ENCODE measurements around the gene MMP15.
"Not testable (repeated sequence)": the region's sequence is repeated elsewhere in the genome, so short reads cannot be mapped to it uniquely, and the experiment has no call there.

Gene MMP15

GRCh38 chr16:58094026-58094425 is 68.5 kb downstream of the MMP15 start:
- H3K4me1 ChIP-seq (ENCODE audit: insufficient read depth, low read length) = no peaks in the 10 kb centered on the region
- DNase-seq (no peak), ATAC-seq (ENCODE audit: insufficient read depth, low read depth) (no peak)
- no peaks in the 10 kb centered on the region for H4K20me1 ChIP-seq (ENCODE audit: insufficient read depth, low read length)
- H3K27me3 ChIP-seq (ENCODE audit: insufficient read depth, low read length, poor library complexity) = no peaks in the 10 kb centered on the region
- no peaks in the 10 kb centered on the region for H3K9me3 ChIP-seq (ENCODE audit: insufficient read depth, low read length, severe bottlenecking)
- no peak overlapping the region for H3K27ac ChIP-seq (ENCODE audit: low read length)
- no peaks in the 10 kb centered on the region for H3K79me2 ChIP-seq (ENCODE audit: insufficient read depth, low read length)
- H3K4me2 ChIP-seq (ENCODE audit: insufficient read depth, low read length) = no peak overlapping the region
- H3K36me3 ChIP-seq (ENCODE audit: insufficient read depth, low read length) = no peaks in the 10 kb centered on the region
- no peak overlapping the region for H3K4me3 ChIP-seq (ENCODE audit: low read depth in 1 of 2, low read length in 2 of 2)
- TF ChIP-seq EZH2 (IDR thresholded peaks at IDR 0.05; ENCODE audit: borderline replicate concordance, low read depth, low read length, severe bottlenecking) = no peak
- TF ChIP-seq, protein P1, sequence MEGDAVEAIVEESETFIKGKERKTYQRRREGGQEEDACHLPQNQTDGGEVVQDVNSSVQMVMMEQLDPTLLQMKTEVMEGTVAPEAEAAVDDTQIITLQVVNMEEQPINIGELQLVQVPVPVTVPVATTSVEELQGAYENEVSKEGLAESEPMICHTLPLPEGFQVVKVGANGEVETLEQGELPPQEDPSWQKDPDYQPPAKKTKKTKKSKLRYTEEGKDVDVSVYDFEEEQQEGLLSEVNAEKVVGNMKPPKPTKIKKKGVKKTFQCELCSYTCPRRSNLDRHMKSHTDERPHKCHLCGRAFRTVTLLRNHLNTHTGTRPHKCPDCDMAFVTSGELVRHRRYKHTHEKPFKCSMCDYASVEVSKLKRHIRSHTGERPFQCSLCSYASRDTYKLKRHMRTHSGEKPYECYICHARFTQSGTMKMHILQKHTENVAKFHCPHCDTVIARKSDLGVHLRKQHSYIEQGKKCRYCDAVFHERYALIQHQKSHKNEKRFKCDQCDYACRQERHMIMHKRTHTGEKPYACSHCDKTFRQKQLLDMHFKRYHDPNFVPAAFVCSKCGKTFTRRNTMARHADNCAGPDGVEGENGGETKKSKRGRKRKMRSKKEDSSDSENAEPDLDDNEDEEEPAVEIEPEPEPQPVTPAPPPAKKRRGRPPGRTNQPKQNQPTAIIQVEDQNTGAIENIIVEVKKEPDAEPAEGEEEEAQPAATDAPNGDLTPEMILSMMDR (IDR thresholded peaks at IDR 0.05; ENCODE audit: borderline replicate concordance, extremely low read depth, low read length, poor library complexity, severe bottlenecking) = no peak
- no peak overlapping the region for H2AFZ ChIP-seq (ENCODE audit: low read depth, low read length)
- H3K9ac ChIP-seq (ENCODE audit: low read depth, low read length) = no peak overlapping the region

GRCh38 chr16:58094791-58095574 is 69.4 kb downstream of the MMP15 start:
- Histone ChIP-seq H3K9ac (ENCODE audit: low read depth, low read length) (no peak overlapping the region), H3K4me1 (ENCODE audit: insufficient read depth, low read length) (no peaks in the 10 kb centered on the region), H3K9me3 (ENCODE audit: insufficient read depth, low read length, severe bottlenecking) (no peaks in the 10 kb centered on the region), H2AFZ (ENCODE audit: low read depth, low read length) (no peak overlapping the region), H3K79me2 (ENCODE audit: insufficient read depth, low read length) (no peaks in the 10 kb centered on the region), H4K20me1 (ENCODE audit: insufficient read depth, low read length) (no peaks in the 10 kb centered on the region), H3K4me3 (ENCODE audit: low read depth in 1 of 2, low read length in 2 of 2) (no peak overlapping the region), H3K27me3 (ENCODE audit: insufficient read depth, low read length, poor library complexity) (no peaks in the 10 kb centered on the region), H3K4me2 (ENCODE audit: insufficient read depth, low read length) (no peak overlapping the region), H3K27ac (ENCODE audit: low read length) (no peak overlapping the region), H3K36me3 (ENCODE audit: insufficient read depth, low read length) (no peaks in the 10 kb centered on the region)
- TF ChIP-seq, protein P1 (IDR thresholded peaks at IDR 0.05; ENCODE audit: borderline replicate concordance, extremely low read depth, low read length, poor library complexity, severe bottlenecking) = no peak
- no peak for TF ChIP-seq EZH2 (IDR thresholded peaks at IDR 0.05; ENCODE audit: borderline replicate concordance, low read depth, low read length, severe bottlenecking)
- peak; percentile 55; the same call in 2 of the 3 replicates for ATAC-seq (ENCODE audit: insufficient read depth, low read depth)
- no peak for DNase-seq

DNA sequence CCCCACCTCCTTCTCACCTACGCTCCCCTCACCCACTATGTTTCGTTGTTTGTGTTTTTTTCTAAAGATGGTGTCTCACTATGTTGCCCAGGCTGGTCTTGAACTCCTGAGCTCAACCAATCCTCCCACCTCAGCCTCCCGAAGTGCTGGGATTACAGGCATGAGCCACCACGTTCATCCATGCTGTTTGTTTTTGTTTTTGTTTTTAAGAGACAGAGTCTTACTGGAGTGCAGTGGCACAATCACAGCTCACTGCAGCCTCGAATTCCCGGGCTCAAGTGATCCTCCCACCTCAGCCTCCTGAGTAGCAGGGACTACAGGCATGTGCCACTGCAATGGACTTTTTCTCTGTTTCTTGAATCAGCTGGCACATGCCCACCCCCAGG is 70.0 kb downstream of the MMP15 start:
- not testable (repeated sequence) for H2AFZ ChIP-seq (ENCODE audit: low read depth, low read length); DNase-seq; H3K4me2 ChIP-seq (ENCODE audit: insufficient read depth, low read length); H3K79me2 ChIP-seq (ENCODE audit: insufficient read depth, low read length); H3K36me3 ChIP-seq (ENCODE audit: insufficient read depth, low read length); ATAC-seq (ENCODE audit: insufficient read depth, low read depth); H3K9ac ChIP-seq (ENCODE audit: low read depth, low read length); H3K4me1 ChIP-seq (ENCODE audit: insufficient read depth, low read length); H4K20me1 ChIP-seq (ENCODE audit: insufficient read depth, low read length); H3K4me3 ChIP-seq (ENCODE audit: low read depth in 1 of 2, low read length in 2 of 2); H3K27me3 ChIP-seq (ENCODE audit: insufficient read depth, low read length, poor library complexity); H3K27ac ChIP-seq (ENCODE audit: low read length); H3K9me3 ChIP-seq (ENCODE audit: insufficient read depth, low read length, severe bottlenecking)

DNA sequence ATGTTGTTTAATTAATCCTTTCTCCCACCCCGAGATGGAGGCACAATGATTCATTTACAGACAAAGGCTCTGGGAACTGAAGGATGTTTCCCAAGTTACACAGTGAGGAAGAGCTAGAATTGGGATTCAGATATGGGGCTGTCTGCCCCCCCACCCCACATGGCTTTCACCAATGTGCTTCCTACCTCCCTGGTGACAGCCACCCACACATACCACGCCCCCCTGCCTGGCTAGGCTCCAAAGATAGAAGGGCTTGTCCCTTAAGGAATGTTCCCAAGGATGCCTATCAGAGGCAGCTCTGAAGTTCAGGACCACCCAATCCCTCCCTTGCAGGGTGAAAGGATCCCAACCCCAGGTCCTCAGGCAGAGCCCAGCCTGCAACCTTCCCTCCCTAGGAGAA is 70.7 kb downstream of the MMP15 start:
- Histone ChIP-seq H3K36me3 (ENCODE audit: insufficient read depth, low read length) (no peaks in the 10 kb centered on the region), H2AFZ (ENCODE audit: low read depth, low read length) (no peak overlapping the region), H3K27me3 (ENCODE audit: insufficient read depth, low read length, poor library complexity) (no peaks in the 10 kb centered on the region), H3K9me3 (ENCODE audit: insufficient read depth, low read length, severe bottlenecking) (no peaks in the 10 kb centered on the region), H3K4me1 (ENCODE audit: insufficient read depth, low read length) (no peaks in the 10 kb centered on the region), H3K4me2 (ENCODE audit: insufficient read depth, low read length) (no peak overlapping the region), H3K4me3 (ENCODE audit: low read depth in 1 of 2, low read length in 2 of 2) (no peak overlapping the region), H3K79me2 (ENCODE audit: insufficient read depth, low read length) (no peaks in the 10 kb centered on the region), H3K27ac (ENCODE audit: low read length) (no peak overlapping the region), H4K20me1 (ENCODE audit: insufficient read depth, low read length) (no peaks in the 10 kb centered on the region), H3K9ac (ENCODE audit: low read depth, low read length) (no peak overlapping the region)
- DNase-seq (no peak), ATAC-seq (ENCODE audit: insufficient read depth, low read depth) (no peak)
- TF ChIP-seq EZH2 (IDR thresholded peaks at IDR 0.05; ENCODE audit: borderline replicate concordance, low read depth, low read length, severe bottlenecking) = no peak
- TF ChIP-seq, protein P1 (IDR thresholded peaks at IDR 0.05; ENCODE audit: borderline replicate concordance, extremely low read depth, low read length, poor library complexity, severe bottlenecking) = no peak

Measured in DND-41 (cell line).